Measurements from ENCODE around the gene PRLHR. TPM values are rescaled to one million over a fixed set of nuclear protein-coding genes. Genes with fewer than 3 reads are reported as not detected.
A peak's percentile ranks its signal among the peaks of the same experiment; 100 is the strongest.

The PRLHR gene
- total and polyA plus RNA-seq, 11 donors: not detected

DNA sequence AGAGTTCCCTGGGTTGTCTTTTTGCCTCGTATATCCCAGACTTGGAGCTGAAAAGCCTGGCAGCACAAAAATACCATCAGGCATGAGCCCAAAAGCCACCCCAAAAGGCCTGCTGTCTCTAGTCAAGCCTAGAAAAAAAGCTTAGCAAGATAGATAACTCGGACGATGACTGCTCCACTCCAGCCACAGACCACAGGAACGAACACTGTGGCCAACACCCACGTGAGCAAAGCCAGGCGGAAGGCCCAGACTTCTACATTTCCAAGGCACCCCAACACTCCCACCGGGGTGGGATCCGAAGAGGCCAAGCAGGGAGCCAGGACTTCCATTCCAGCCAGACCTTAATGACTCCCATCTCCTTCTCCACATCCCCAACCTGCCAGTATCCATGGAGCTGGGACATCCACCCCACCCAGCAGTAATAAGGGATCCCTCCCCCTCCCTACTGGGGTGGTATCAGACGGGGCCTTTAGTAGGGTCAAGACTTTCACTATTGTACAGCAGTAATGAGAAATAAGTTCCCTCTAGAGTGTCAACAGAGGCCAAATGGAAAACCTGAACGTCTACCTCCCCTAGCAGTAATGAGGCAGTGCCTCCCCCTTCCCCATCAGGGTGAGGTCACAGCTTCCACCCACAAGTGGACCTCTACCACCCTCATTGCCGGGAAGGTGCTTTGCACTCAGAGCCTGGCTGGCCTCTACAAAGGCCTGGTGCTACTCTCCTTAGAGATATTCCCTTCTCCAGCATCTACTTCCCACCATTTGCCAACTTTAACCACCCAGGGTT is 23.0 kb downstream of the PRLHR start:
- no peak overlapping the region for H3K4me3 ChIP-seq
- 67 to 78% (median 72%) methylated on average over 6 to 11 of the region's 11 CpGs for WGBS, 4 donors
- H3K27ac ChIP-seq: peak overlapping the region in 1 of 12 donors; percentile 71
- intact Hi-C loops (cut with DNase I): loop anchor here in 3 of 10 donors (5.0 to 10.0 kb wide), 2 partner anchors 230 to 232 kb away; no protein-coding TSS in a partner anchor
- DNase-seq (no peak), ATAC-seq (no peak)
- peaks cover 0 to 18% (median 0%) of the 10 kb centered on the region in 9 donors for H3K27me3 ChIP-seq
- TF ChIP-seq, protein P1, sequence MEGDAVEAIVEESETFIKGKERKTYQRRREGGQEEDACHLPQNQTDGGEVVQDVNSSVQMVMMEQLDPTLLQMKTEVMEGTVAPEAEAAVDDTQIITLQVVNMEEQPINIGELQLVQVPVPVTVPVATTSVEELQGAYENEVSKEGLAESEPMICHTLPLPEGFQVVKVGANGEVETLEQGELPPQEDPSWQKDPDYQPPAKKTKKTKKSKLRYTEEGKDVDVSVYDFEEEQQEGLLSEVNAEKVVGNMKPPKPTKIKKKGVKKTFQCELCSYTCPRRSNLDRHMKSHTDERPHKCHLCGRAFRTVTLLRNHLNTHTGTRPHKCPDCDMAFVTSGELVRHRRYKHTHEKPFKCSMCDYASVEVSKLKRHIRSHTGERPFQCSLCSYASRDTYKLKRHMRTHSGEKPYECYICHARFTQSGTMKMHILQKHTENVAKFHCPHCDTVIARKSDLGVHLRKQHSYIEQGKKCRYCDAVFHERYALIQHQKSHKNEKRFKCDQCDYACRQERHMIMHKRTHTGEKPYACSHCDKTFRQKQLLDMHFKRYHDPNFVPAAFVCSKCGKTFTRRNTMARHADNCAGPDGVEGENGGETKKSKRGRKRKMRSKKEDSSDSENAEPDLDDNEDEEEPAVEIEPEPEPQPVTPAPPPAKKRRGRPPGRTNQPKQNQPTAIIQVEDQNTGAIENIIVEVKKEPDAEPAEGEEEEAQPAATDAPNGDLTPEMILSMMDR (IDR thresholded peaks at IDR 0.05): no peak
- H3K36me3 ChIP-seq: no peaks in the 10 kb centered on the region
- peaks cover 0 to 21% (median 9%) of the 10 kb centered on the region in 12 donors for H3K4me1 ChIP-seq
- no peaks in the 10 kb centered on the region for H3K9me3 ChIP-seq

DNA sequence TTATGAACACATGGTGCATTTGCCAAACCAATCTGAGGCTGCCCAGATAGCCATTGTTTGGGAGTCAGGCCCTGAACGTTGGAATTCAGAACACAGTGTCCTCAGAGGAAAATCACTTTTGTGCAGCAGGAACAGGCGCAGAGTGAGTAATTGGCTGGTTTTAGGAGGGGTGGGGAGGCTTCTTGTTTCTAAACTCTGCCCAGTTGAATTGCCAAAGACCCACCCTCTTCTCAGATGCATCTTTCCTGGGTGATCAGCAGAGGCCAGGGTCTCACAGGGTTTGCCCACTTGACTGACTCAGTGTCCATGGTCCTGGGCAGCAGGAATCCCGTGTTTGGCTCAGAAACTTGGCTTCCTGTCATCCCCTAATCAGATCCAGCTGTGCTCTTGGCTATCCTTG is 24.3 kb downstream of the PRLHR start:
- Histone ChIP-seq H3K4me3 (no peak overlapping the region), H3K36me3 (no peaks in the 10 kb centered on the region), H3K9me3 (no peaks in the 10 kb centered on the region), H3K4me1 (peaks cover 0 to 23% (median 9%) of the 10 kb centered on the region in 12 donors), H3K27me3 (peaks cover 0 to 9% (median 0%) of the 10 kb centered on the region in 9 donors), H3K27ac (peak overlapping the region in 1 of 12 donors; percentile 71)
- DNase-seq (no peak), ATAC-seq (peak; percentile 62 to 80 (median 72))
- TF ChIP-seq POLR2A (IDR thresholded peaks at IDR 0.05): no peak
- TF ChIP-seq, protein P1 (IDR thresholded peaks at IDR 0.05): no peak
- intact Hi-C loops (cut with DNase I): loop anchor here in 3 of 10 donors (5.0 to 10.0 kb wide), 2 partner anchors 231 to 234 kb away; no protein-coding TSS in a partner anchor
- WGBS, 4 donors: 24 to 40% (median 27%) methylated on average over 3 of the region's 3 CpGs

DNA sequence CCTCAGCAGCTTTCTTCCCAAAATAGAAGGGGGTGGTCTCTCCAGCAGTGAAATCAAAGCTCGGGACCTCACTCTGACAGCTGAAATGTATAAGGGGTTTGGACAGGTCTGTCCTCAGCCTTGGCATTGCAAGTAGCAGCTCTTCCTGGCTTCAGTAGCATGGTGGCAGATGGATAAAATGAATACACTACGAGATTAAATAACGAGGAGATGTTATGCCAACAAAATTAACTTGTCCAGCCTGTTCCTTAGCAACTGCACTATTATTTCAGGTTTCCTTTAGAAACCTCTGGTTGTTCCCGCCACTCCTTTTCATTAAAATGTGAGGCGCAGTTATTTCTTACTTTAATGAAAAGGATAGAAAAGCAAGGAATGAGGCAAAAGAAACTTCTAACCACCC is 24.9 kb downstream of the PRLHR start:
- H3K27ac ChIP-seq: peak overlapping the region in 1 of 12 donors; percentile 71
- WGBS, 4 donors: 62 to 76% (median 70%) methylated on average over 5 of the region's 5 CpGs
- DNase-seq (no peak), ATAC-seq (no peak)
- H3K4me3 ChIP-seq: no peak overlapping the region
- H3K9me3 ChIP-seq: no peaks in the 10 kb centered on the region
- peaks cover 0 to 4% (median 0%) of the 10 kb centered on the region in 9 donors for H3K27me3 ChIP-seq
- intact Hi-C loops (cut with DNase I): loop anchor here in 3 of 10 donors (5.0 to 10.0 kb wide), 2 partner anchors 232 to 234 kb away; no protein-coding TSS in a partner anchor
- TF ChIP-seq, protein P1 (IDR thresholded peaks at IDR 0.05): no peak
- TF ChIP-seq POLR2A (IDR thresholded peaks at IDR 0.05): no peak
- peaks cover 0 to 23% (median 9%) of the 10 kb centered on the region in 12 donors for H3K4me1 ChIP-seq
- H3K36me3 ChIP-seq: no peaks in the 10 kb centered on the region

GRCh38 chr10:118569882-118570252 is 25.6 kb downstream of the PRLHR start:
- TF ChIP-seq, protein P1 (IDR thresholded peaks at IDR 0.05): no peak
- TF ChIP-seq POLR2A (IDR thresholded peaks at IDR 0.05): no peak
- ATAC-seq: no peak
- Histone ChIP-seq H3K36me3 (no peaks in the 10 kb centered on the region), H3K9me3 (no peaks in the 10 kb centered on the region), H3K27me3 (peaks cover 0 to 5% (median 0%) of the 10 kb centered on the region in 9 donors), H3K4me3 (no peak overlapping the region), H3K27ac (peak overlapping the region in 1 of 12 donors; percentile 71), H3K4me1 (peaks cover 0 to 23% (median 9%) of the 10 kb centered on the region in 12 donors)
- DNase-seq: no peak
- 90 to 97% (median 91%) methylated on average over 2 to 3 of the region's 3 CpGs for WGBS, 4 donors
- intact Hi-C loops (cut with DNase I): loop anchor here (1.0 to 10.0 kb wide), 9 partner anchors 151 to 457 kb away; partner anchors contain the start of gene NANOS1 (in 2 of the 10)
